Cardiac fibroblast (primary cell): ENCODE results near the gene CLEC1A.
A peak's percentile ranks its signal among the peaks of the same experiment; 100 is the strongest.

Experiments used
- DNase-seq, 2 donors: peaks; one replicate each; pipeline versions ENCODE4 v3.0.0 to v3.0.0-alpha.2; 2010; ENCODE audit warnings: low read depth in 2 of 2
- H3K4me3 ChIP-seq, 2 donors: replicated peaks in 1 of 2; 1 replicate in 1 of 2; 2 replicates in 1 of 2; pipeline ENCODE4 v1.5.1; 2011; ENCODE audit warnings: low read depth in 2 of 2, low read length in 2 of 2, mild to moderate bottlenecking in 2 of 2, moderate library complexity in 1 of 2
- TF ChIP-seq, protein P1 (sequence below): IDR thresholded peaks from one replicate; pipeline ENCODE4 v1.5.1; 2011; ENCODE audit warnings: low read depth, mild to moderate bottlenecking, low read length, inconsistent platforms

CLEC1A gene

DNA sequence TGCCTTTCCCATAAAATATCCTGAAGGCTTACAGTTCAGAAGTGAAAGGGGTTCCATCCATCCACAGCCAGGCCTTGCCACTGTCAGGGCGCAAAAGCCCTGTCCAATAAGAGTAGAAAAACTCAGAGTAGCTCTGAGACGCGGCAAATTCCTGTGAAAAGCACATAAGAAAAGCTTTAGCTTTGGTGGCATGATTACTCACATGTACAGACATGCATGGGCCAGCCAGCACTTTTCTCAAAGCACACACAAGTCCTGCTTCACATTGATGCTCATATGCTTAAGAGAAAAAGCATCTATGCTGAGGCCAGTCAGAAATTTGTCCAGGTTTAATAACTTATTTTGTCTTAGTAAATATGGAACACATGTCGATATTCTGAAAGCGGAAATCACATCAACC, 25.5 kb downstream of the CLEC1A start:
- TF ChIP-seq, protein P1, sequence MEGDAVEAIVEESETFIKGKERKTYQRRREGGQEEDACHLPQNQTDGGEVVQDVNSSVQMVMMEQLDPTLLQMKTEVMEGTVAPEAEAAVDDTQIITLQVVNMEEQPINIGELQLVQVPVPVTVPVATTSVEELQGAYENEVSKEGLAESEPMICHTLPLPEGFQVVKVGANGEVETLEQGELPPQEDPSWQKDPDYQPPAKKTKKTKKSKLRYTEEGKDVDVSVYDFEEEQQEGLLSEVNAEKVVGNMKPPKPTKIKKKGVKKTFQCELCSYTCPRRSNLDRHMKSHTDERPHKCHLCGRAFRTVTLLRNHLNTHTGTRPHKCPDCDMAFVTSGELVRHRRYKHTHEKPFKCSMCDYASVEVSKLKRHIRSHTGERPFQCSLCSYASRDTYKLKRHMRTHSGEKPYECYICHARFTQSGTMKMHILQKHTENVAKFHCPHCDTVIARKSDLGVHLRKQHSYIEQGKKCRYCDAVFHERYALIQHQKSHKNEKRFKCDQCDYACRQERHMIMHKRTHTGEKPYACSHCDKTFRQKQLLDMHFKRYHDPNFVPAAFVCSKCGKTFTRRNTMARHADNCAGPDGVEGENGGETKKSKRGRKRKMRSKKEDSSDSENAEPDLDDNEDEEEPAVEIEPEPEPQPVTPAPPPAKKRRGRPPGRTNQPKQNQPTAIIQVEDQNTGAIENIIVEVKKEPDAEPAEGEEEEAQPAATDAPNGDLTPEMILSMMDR: no peak
- no peak overlapping the region for H3K4me3 ChIP-seq
- DNase-seq: no peak

DNA sequence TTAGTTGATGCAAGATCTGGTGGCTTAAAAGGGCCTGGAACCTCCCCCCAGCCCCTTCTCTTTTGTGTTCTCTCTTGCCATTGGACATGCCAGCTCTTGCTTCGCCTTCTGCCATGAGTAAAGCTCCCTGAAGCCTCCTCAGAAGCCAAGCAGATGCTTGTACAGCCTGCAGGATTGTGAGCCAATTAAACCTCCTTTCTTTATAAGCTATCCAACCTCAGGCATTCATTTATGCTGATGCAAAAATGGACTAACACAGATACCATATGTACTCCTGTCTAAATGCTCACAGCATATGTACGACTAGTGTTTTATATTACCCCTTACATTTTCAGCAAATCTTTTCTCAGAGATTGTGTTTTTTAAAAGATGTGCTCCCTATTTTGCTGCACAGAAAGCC, 26.7 kb downstream of the CLEC1A start:
- TF ChIP-seq, protein P1: no peak
- no peak for DNase-seq
- H3K4me3 ChIP-seq: no peak overlapping the region

DNA sequence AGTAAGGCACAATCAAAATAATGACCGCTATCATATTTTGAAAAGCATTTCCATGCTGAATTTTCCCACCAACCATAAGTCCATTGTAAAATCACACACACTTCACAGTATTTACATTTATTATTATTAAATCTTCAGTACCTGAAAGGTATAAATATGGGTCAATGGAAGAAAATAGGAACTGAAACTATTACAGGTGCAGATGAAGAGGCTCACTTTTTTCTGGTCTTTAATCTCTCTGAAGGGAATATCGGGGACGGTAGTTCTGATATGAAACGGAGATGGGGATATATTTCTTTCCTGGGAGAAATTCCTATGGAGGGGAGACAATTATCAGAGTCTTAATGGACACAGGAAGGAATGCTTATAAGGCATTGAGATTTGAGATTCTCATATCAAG, 28.4 kb downstream of the CLEC1A start:
- DNase-seq: no peak
- TF ChIP-seq, protein P1: no peak
- no peak overlapping the region for H3K4me3 ChIP-seq

DNA sequence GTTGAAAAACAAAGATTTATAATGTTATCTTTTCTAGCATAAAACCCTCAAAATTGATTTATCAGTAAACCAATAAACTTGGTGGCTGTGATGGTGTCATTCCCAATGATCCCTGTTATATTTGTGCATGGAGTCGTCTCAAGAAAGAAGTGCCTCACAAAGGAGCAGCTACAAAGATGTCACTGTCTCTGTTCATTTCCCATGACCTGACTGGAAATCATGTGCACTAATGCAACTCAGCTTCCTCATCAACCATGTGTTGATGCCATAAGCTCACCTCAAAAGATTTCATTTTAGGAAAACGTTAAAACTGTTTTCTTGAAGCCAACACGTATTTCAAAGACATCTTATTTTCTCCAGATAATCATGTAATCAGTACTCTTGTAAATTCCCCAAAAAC, 28.8 kb downstream of the CLEC1A start:
- TF ChIP-seq, protein P1: no peak
- no peak for DNase-seq
- H3K4me3 ChIP-seq: no peak overlapping the region

DNA sequence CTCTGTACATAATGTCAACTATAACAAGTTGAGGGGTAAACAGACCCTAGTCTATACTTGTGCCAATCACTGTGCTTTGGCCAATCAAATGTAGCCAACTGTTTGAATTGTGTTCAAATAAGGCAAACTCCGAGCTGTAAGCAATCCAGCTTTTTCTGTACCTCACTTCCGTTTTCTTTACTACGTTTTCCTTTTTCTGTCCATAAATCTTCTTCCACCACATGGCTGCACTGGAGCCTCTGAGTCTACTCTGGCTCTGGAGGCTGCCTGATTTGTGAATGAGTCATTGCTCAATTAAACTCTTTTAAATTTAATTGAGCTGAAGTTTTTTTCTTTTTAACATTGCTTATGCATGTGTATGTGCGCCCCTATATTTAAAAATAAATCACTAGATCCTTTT, 29.7 kb downstream of the CLEC1A start:
- TF ChIP-seq, protein P1: no peak
- DNase-seq: no peak
- H3K4me3 ChIP-seq: no peak overlapping the region

DNA sequence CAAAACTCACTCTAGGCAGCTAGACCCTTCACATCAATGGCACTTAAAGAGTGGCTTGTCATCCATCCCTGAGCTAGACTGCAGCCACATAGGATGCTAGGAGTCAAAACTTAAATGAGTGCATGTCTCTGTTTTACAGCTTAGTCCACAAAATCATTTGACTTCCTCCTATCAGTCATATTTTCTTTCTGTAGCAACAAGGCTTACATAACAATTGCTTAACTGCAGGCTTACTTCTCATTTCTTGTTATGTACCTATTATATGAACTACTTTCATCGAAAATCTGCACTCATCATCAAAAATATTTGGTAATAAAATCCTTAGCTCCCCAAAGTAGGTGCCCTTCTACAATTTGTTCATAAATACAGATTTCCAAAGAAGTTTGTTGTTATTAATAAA, 30.1 kb downstream of the CLEC1A start:
- no peak for DNase-seq
- TF ChIP-seq, protein P1: no peak
- H3K4me3 ChIP-seq: no peak overlapping the region

DNA sequence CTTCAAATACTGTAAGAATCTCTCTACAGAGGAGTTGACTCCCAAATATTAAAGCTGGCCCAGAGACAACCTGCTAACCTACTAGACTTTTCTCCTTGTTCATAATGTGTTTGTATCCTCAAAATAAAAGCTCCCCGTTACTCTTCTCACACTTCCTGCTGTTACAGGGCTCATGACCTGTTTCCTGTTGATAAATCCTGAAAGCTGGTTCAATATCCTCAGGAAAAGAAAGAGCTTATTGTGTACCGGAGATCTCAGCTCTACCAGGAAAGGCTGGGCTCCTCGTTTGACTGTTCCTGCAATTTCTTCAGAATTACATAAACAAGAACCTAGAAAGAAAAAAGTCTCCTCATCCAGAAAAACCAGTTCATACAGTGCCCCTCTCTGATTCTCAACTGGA, 30.8 kb downstream of the CLEC1A start:
- no peak overlapping the region for H3K4me3 ChIP-seq
- DNase-seq: peak in 1 of 2 donors; percentile 13
- TF ChIP-seq, protein P1: no peak
